NB4 (cell line): Measurements from ENCODE around the gene PDE4D.

ENCODE experiments used
- DNase-seq: peaks from one replicate; pipeline ENCODE4 v3.0.0; 2010; ENCODE audit warnings: low read depth
- H3K4me3 ChIP-seq: one replicate; pipeline ENCODE4 v1.5.1; 2011; ENCODE audit warnings: mild to moderate bottlenecking, low read depth, low read length, moderate library complexity
- MAX ChIP-seq: IDR thresholded peaks from 2 replicates; pipeline ENCODE4 v1.6.1; 2011; ENCODE audit warnings: low read depth, low read length
- MYC ChIP-seq: IDR thresholded peaks from 2 replicates; pipeline ENCODE4 v1.6.1; 2011; ENCODE audit warnings: low read depth, low read length
- POLR2A ChIP-seq: IDR thresholded peaks from 2 replicates; pipeline ENCODE4 v1.6.1; 2011; ENCODE audit warnings: mild to moderate bottlenecking; ENCODE audit not compliant: insufficient read length; ENCODE audit errors: extremely low read depth
- TF ChIP-seq, protein P1 (sequence below): IDR thresholded peaks from one replicate; pipeline ENCODE4 v1.5.1; 2012; ENCODE audit warnings: low read depth, low read length

Gene PDE4D

GRCh38 chr5:59286510-59286909, 607.0 kb downstream of the PDE4D start:
- no peak overlapping the region for H3K4me3 ChIP-seq
- no peak for DNase-seq
- TF ChIP-seq MAX (no peak), POLR2A (no peak), MYC (no peak)
- TF ChIP-seq, protein P1, sequence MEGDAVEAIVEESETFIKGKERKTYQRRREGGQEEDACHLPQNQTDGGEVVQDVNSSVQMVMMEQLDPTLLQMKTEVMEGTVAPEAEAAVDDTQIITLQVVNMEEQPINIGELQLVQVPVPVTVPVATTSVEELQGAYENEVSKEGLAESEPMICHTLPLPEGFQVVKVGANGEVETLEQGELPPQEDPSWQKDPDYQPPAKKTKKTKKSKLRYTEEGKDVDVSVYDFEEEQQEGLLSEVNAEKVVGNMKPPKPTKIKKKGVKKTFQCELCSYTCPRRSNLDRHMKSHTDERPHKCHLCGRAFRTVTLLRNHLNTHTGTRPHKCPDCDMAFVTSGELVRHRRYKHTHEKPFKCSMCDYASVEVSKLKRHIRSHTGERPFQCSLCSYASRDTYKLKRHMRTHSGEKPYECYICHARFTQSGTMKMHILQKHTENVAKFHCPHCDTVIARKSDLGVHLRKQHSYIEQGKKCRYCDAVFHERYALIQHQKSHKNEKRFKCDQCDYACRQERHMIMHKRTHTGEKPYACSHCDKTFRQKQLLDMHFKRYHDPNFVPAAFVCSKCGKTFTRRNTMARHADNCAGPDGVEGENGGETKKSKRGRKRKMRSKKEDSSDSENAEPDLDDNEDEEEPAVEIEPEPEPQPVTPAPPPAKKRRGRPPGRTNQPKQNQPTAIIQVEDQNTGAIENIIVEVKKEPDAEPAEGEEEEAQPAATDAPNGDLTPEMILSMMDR, result no peak

GRCh38 chr5:59285300-59286016, 608.1 kb downstream of the PDE4D start:
- DNase-seq, result no peak
- no peak overlapping the region for H3K4me3 ChIP-seq
- TF ChIP-seq MAX (no peak), POLR2A (no peak)
- TF ChIP-seq, protein P1, result no peak

DNA sequence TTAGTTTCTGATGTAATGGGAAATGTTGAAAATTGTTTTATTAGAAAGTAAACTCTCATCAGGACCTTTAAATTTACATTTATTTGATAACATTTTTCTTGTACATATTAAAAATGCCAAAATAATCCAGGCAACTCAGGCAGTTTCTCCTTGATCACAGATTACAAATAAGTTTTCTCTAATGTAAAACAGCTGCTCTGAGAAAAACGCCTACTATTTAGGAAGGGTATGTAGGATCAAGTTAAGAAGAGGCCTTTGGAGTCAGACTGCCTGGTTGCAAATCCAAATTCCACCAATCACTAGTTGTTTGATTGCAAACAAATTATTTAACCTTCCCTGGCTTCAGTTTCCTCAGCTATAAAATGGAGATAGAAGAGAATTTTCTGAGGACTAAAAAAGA, 610.8 kb downstream of the PDE4D start:
- no peak for TF ChIP-seq MYC
- TF ChIP-seq POLR2A, result no peak
- TF ChIP-seq, protein P1, result no peak
- no peak for TF ChIP-seq MAX
- no peak for DNase-seq
- H3K4me3 ChIP-seq, result no peak overlapping the region

- H3K4me3 ChIP-seq, result no peak overlapping the region
- TF ChIP-seq POLR2A (no peak), MAX (no peak), MYC (no peak)
- TF ChIP-seq, protein P1, result no peak
- DNase-seq, result no peak
Observed at GRCh38 chr5:59279979-59280378, 613.5 kb downstream of the PDE4D start.

DNA sequence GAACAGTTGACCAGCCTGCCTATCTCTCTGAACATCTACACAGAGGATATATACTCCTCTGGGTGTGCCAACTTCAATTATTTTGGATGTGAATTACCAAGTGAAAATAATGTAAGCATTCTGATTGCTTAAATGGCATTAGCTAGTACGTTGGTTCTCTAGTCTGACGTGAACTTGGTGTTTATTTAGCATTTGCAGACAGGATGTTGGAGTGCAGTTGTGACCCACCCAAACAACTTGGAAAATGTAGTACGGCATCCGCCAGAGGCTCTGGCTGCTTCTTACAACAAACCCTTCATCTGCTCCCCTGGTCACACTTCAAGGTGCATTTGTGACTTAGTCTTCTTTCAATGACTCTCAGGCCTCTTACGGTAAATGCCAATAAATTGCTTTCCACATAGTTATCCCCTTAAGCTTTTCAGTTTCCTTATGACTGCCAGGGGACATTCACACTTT, 616.6 kb downstream of the PDE4D start:
- no peak overlapping the region for H3K4me3 ChIP-seq
- no peak for TF ChIP-seq POLR2A
- no peak for TF ChIP-seq MAX
- TF ChIP-seq MYC, result no peak
- DNase-seq, result no peak

DNA sequence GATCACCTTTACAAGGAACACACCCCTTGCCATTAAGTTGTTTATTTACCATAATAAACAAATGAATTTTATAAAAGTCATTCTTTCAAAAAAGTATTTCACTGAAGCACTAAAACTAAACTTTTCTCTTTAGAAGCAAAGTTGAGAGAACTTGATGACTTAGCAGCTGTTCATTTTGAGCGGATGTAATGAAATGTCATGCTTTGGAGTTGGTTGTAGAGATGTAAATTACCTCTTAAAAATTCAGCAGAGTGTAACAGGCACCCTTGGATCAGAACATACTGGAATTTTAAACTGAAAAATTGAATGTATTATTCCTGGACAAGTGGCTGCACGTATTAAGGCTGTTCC, 617.2 kb downstream of the PDE4D start:
- DNase-seq, result no peak
- TF ChIP-seq MYC (no peak), POLR2A (no peak), MAX (no peak)
- TF ChIP-seq, protein P1, result no peak
- H3K4me3 ChIP-seq, result no peak overlapping the region
